RPMI7951 (cell line): ENCODE results near the gene NAIP. TPM values are rescaled to one million over a fixed set of nuclear protein-coding genes. Genes with fewer than 3 reads are reported as not detected.
"Not testable (repeated sequence)": the region's sequence is repeated elsewhere in the genome, so short reads cannot be mapped to it uniquely, and the experiment has no call there.

Source experiments
- DNase-seq: peaks from one replicate; pipeline ENCODE4 v3.0.0-alpha.2; 2012; ENCODE audit warnings: low read depth
- total RNA-seq: library from RNA; depleted of rRNA; stranded (reverse); fragments of >200 nt; shearing (Covaris generic); gene quantifications from 2 replicates; pipeline ENCODE4 v1.2.3, GENCODE V29; 2014; rRNA removed

NAIP gene
- total RNA-seq, 1 experiment from 2014 or later: 0.72 TPM

DNA sequence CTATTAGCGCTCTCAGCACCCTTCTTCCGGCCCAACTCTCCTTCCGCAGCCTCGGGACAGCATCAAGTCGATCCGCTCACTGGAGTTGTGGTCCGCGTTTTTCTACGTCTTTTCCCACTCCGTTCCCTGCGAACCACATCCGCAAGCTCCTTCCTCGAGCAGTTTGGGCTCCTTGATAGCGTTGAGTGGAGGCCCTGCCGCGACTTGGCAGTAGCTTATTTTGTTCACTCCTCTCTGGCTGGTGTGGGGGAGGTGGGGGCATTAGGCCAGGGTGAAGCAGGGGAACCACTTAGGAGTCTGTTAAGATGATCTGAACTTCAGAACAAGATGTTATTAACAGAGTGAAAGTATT lies 100.0 kb downstream of the NAIP start:
- not testable (repeated sequence) for DNase-seq

Other genes with a start within 250 kb of the NAIP start
- gene SERF1A, start 124.7 kb downstream of the NAIP start, total RNA-seq: 11.5 and 15.6 TPM in 2 replicates
- 29.5 and 42.7 TPM in 2 replicates for gene SMN1, start 100.3 kb downstream of the NAIP start, total RNA-seq
- gene GTF2H2, start 42.3 kb upstream of the NAIP start, total RNA-seq: 21.3 and 21.9 TPM in 2 replicates